Dedifferentiated amniotic fluid mesenchymal stem cell (primary cell): ENCODE results near the gene A2M.

Experiments used
- DNase-seq: peaks from one replicate; pipeline ENCODE4 v3.0.0-alpha.2; 2016; ENCODE audit errors: extremely low spot score

A2M gene

DNA sequence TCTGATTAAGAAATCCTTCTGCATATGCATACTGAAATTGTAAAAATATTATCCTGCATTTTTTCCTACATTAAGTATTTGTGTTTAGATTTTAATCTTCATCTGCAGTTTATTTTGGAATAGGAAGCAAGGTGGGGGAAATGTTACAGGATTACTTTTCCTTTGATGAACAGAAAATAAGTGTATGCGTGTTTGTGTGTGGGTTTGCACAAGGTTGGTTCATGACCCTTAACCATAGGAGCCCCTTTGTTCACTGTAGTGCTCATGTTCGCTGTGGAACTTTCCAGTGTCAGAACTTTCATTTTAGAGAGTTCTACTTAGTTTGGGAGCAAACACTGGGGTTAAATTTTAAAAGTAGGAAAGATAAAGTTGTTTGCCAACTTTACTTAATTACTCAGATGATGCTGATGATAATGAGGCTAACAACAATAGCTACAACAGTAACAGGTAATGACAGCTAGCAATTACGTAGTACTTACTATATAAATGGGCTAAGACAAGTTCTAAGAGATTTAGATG is 6.4 kb upstream of the A2M start:
- DNase-seq = no peak

DNA sequence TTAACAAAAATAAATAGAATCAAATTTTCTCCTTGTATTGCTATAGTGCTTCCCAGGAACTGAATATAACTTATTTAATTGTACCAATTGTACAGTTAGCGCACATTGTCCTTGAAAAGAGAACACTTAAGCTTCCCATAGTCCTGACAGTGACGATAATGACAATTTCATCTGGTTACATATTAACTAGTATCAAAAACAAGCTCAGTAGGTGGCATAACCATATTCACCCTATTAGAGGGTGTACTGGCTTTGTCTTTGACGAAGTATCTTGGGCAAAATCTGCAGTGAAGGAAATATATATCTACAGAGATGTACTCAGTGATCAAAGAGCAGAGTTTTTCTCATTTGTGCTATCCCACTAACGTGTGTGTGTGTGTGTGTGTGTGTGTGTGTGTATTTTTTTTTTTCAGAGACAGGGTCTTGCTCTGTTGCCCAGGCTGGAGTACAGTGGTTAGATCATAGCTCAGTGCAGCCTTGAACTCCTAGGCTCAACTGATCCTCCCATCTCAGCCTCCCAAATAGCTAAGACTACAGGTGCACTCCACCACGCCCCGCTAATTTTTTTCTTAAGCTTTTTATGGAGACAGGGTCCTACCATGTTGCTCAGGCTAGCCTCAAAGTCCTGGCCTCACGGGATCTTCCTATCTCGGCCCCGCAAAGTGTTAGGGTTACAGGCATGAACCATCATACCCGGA is 4.9 kb upstream of the A2M start:
- no peak for DNase-seq

DNA sequence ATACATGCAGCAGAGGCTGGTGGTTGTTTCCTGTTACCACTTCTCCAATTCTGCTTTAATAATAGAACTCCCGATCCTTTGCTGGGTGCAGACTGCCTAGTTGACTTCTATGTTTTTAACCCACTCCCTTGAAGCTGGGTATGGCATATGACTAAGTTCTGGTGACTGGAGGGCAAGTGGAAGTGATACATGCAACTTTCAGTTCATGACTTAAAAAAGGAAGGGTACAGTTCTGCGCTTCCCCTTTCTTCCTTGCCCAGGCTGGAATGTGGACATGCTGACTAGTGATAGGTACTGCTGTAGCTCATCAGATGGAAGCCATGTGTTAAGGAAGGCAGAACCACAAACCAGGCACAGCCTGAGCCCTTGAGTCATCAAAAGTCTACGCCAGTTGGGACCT is 2.4 kb upstream of the A2M start:
- DNase-seq = no peak

DNA sequence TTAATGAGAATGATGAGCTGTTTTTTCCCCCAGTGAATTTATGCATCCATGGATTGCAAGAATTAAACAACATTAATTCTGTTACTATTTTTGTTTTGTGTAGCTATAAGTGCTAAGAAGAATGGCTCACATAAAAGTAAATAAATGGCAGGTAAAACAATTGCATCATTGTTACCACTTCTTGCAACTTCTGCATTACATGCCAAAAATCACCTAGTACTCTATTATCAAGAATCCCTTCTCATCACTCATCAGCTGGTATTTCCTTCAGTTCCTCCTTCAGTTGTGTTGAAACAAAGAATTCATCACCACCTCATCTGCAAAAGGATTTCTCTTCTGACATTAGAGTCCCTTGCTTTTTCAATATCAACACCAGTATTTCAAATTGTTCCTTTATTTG is 773 bp downstream of the A2M start:
- no peak for DNase-seq

DNA sequence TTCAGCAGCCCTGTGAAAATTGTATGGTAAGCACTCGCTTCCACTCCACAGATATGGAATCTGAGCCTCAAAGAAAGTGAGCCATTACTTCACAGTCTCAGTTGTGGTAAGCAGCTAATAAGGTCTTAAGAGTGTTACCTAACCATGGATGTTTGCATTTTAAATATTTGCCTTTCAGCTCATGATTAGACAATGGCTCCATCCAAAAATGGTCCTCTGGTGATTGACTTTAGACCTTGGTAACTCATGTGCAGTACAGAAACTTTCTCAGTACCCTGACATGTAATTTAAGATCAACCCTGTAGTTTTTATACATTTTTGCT is 1.8 kb downstream of the A2M start:
- DNase-seq = no peak

DNA sequence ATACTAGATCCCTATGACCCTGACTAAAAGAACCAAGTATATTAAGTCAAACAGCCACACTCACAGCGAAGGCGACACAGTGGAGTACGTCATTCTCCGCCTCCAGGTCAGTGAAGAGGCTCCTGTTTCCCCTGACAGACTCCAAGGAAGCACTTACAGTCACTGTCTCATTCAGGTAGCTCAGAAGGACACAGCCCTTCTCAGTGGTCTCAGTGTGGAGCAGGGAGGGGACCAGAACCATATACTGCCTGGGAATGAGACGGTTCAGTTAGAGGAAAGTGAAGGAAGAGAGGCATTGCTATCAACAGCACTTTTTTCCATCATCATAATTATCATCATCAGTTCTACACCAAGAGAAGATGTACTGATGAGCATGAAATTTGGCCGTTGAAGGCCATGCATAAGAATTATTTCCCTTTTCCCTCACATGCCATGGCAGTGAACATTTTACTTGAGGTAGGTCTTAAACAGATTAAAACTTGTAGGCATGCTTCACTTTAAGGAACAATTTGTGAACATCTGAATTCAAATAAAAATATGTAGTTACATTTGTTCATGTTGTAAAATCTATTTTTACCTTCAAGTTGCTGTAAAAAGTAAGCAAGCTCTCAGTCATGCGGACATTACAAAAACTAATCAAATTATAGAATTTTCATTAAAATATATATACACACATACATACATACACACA is 2.3 kb downstream of the A2M start:
- no peak for DNase-seq

DNA sequence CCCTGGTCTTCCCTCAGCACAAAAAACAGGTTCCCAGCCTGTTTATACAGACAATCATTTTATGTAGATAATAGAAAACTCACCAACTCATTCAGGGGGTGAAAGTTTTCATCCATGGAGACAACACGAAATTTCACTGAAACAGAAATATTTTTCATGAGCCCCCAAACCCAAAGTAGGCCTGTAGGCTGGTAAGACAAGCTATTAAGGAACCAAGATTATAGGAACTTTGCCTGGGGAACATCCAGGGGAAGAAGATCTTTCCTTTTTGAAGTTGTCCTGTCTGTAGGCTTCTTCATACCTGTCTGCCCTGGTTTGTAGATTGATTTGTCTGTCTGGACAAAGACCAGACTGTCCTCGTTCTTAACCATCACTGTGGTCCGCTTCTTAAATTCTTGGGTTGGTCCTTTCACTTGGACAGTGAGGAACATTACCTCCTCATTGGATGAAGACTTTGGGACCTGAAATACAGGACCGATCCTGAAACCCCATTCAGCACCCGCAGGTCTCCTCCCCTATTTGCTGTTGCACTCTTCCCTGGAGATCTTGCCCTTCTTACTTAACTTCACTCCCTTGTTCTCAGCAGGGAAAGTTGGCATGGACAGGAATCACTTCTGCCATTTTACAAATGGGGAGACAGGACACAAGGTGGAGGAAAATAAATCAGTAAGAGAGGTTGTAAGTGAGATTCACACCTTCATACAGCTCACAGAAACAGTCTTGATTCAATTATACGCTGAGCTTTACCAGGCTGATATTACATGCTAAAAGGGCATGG is 3.5 kb downstream of the A2M start:
- DNase-seq = no peak

DNA sequence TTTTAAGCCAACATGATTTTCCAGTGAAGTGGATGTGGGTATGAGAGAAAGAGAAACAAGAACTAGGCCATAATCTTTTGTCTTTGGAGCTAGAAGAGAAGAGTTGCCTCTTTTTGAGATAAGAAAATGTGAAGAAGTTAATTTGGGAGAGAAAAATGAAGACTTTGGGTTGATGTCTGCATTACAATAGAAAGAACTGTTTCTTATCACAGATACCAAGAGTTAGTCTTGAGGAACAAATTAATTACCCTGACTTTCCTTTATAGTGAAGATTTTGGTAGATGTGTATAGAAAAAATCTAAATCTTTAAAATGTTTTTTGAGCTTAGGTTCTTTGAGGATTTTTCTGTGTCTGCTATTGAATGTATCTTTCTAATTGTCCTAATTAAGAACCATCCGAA is 4.2 kb downstream of the A2M start:
- no peak for DNase-seq

DNA sequence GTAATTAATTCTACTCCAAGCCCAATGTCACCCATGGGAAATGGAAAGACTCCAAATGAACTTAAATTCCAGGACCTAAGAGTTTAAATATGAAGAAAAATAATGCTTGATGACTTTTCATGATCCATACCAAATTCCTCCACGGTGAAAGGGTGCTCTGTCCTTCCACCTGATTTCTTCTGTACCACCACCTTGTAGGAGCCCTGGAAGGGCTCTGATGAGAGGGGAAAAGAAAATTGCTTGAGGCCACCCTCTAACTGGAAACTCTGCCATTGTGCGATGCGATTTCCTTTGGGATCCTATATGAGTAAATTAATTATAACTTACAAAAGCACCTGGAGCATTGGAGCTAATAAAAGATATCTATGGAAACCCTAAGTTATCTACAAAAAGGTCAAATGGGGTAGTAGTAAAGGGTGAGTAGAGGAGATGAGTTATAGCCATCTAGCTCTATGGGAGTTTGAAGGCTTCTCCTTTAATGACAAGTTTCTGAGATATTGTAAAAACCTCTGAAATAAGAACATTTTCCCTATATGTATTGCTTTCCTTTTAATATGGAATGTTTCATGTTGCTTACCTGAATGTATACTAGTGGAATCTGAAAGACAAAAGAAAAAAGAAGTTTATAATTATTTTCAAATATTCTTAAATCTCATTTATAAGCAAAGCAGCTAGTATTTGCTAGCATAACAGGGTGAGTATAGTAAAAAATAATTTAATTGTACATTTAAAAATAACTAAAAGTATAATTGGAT is 5.8 kb downstream of the A2M start:
- DNase-seq = no peak

DNA sequence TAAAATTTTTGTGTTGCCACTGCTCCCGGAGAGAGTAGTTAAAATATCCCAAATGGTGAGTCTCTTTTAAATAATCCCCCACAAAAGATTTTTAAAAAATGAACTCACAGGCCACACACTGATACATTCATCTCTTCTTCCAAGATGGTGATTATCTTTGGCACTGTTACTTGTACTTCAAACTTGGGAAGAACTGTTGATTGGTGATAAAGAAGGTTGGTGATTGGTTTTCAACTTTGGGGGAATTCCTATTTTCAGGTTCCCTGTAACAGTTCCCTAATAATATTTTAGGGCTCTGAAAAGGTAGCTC is 6.6 kb downstream of the A2M start:
- DNase-seq = no peak

DNA sequence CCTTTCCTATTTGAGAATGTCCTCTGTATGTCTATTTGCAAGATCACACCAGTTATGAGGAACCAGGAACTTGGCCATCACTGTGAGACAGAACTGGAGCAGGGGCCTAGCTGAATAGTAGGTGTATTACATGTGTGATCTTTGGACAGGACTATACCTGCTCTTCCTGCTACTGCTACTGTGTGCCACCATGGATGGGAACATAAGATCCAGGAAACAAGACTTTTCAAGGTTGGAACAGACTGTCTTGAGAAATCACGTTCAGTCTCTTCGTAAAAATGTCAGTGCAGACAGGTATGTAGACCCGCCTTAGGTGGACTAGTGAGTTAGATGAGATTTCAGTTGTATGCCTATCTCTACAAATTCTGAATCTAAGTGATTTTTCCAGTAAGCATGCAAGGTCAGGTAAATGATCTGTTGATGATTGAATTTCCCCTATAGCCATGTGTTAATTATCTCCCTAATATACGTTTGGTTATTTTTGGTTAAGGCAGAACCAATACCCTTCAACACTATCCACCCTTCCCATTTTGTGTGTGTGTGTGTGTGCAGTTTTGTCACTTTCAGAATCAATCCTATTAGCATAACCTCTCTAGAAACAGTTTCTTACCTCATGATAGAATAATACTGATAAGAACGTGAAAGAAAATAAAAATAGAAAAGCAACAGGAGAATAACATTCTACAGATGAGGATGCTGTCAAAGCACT is 7.1 kb downstream of the A2M start:
- no peak for DNase-seq

DNA sequence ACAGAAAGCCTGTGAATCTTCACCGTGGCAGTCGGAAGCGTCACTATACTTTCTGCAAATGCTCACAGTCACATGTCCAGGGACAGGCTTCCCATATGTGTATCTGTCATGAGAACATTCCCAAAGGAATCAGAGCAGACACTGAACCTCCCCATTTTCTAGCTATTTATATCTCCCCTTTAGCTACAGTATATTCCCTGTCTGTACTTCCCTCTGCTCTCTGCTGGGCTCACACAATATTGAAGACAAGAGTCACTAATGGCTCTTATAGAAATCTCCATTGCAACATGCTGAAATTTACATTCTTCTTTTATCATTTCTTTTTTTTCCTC is 8.2 kb downstream of the A2M start:
- DNase-seq = no peak

DNA sequence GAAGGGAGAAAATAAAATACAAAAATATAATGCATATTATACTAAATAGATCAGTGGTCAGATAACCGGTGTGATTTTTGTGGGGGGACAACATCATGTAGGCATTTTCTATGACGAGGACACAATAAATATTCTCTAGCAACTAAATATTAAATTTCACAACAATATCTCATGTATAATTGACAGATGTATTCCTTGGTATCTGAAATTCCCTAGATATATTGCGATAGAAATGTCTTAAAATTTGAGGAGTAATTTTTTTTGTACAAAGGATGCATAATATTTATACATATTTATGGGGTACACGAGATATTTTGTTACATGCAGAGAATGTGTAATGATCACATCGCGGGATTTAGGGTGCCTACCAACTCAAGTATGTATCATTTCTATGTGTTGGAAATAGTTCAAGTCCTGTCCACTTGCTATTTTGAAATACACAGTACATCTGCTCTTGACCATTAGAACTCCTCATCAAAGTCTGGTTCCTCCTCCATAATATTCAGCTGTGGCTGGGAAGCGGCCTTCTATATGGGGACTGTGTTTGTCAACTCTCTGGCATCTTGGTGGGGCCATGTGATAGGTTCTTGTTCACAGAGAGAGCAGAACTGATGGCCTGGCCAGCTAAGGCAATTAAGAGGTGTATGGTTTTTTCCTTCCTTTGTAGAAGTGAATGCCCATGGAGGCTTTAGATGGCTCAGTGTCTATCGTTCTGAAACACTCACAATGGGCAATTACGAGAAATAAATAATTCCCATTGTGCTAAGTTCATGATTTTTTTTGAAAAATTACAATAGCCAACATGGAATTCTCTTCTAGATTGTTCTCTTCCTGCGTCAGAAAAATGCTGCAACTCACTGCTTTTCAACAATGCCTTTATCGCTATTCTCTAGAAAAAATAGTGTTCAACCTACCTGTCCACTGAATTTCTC is 8.8 kb downstream of the A2M start:
- no peak for DNase-seq

DNA sequence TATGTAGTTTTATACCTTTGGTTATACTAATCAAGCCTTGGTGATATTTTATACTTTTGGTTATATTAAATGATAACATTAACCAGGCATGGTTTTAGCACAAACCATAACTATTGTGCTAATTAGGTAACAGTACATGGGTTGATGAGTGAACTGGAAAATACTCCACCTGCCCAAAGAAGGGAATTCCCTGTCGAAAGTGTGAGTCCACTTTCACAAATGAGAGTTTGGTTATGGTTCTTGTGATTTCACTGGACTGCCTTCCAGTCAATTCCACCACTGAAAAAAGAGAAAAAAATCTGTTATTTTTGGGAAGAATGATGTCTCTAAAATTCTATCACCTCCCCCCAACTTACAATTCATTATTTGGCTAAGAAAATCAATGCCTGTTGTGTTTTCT is 9.7 kb downstream of the A2M start:
- DNase-seq = no peak

DNA sequence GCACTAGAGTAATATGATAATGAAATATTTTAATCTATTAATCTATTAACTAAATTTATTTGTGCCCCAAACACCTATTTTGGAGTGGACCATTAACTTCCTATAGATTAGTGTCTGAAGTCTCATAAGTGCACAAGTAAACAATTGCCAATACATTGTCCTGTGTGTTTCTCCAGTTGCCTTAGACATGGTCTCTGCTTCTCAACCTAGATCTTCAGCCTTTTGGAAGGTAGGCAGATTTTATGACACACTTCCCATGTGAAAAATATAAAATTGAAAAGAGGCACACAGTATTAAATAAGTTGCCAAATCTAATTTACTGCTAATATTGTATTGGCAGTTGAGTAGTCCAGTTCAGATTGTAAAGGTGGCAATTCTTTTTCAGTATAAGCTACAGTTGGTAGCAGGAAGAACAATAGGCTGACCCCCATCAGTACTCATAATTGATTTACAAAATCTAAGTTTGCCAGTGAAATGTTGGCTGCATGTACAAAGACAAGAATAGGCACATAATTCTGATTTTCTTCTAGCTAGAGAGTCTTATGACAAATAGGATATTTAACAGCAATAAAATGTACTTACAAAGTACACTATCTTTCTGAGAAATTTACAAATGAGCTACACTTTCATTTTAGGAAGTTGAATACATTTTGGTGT is 10.8 kb downstream of the A2M start:
- no peak for DNase-seq

DNA sequence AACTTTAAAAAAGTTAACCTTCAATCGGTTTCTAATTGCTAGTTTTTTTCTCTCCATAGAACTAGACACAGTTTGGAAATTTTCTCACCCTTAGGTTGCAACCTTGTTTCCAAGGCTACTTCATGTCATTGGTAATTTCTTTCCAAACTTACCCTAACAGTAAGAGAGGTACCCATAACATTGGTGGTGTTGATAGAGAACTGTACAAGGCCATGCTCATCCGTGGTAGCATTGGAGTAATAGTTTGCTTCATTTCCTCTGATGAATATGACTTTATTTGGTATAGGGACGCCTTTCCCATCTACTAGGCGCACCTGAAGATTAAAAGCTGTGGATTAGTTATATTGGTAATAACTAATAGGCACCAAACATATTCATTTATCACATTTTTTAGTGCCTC is 11.6 kb downstream of the A2M start:
- no peak for DNase-seq

DNA sequence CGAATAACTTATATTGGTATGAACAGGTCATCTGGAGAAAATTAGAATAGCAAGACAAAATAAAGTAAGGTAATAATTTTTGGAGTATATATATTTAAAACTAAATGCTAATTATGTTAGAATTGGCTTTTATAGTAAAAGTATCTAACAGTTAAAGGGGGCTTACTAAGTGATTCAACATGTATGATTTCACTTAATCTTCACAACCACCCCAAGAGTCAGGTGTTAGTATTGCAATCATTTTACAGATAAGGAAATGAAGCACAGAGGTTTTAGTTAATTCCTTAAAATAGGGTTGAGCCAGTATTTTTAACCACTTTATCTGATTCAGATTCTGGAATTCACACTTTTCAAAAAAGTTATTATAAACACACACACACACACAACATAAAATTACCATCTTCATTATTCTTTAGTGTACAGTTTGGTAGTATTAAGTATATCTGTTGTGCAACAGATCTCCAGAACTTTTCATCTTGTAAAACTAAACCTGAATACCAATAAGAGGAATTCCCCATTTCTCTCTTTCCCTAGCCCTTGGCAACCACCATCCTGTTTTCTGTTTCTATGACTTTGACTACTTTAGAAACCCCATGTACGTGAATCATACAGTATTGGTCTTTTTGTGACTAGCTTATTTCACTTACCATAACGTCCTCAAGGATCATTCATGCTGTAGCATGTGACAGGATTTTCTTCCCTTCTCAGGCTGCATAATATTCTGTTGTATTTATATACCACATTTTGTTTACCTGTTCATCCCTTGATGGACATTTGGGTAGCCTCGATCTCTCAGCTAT is 12.5 kb downstream of the A2M start:
- no peak for DNase-seq

DNA sequence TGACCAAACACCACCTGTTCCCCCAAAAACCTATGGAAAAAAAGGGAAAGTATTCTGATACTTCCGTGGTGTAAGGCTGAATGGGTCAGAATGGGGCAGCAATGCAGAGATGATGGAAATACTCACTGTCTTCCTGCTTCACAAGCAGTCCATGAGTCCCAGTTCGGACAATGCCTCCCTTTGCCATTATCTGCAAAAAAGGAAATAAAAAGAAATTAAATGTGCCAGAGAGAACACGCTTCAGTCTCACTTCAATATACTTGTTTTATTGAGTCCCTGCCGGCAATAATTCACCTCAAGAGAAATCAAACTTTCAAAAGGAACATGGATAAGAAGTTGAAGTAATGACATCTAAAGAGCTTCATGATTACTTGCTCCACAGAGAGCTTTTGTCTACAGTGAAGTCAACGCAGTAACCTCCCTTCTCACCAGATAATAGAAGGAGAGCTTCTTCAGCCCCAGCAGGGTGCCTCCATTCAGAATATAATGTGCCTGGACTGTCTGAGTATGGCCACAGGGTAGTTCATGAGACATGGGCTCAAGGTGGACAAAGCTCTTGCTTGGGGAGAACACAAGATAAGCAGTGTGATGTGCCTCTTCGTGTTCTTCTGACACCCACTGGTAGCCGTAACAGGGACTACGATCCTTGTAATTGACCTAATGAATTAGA is 14.6 kb downstream of the A2M start:
- no peak for DNase-seq
